ENCODE results near the gene ARHGAP23. TPM values are rescaled to one million over a fixed set of nuclear protein-coding genes. Genes with fewer than 3 reads are reported as not detected.

The ARHGAP23 gene
- total RNA-seq, 1 donor from 2014 or later, result 157 TPM

GRCh38 chr17:38451840-38452529 is 23.7 kb downstream of the ARHGAP23 start:
- H3K27ac Mint-ChIP-seq (ENCODE audit: unreplicated experiment), result peak overlapping the region; percentile 97
- H3K4me1 Mint-ChIP-seq (ENCODE audit: low read depth), result peaks cover 88% of the 10 kb centered on the region
- TF ChIP-seq CTCF (IDR thresholded peaks at IDR 0.05), result no peak
- H3K27me3 Mint-ChIP-seq (ENCODE audit: low read depth), result no peaks in the 10 kb centered on the region
- no peak for DNase-seq (ENCODE audit: low spot score)
- no peaks in the 10 kb centered on the region for H3K9me3 Mint-ChIP-seq (ENCODE audit: low read depth)
- H3K36me3 Mint-ChIP-seq (ENCODE audit: low read depth), result no peaks in the 10 kb centered on the region
- peak overlapping the region; percentile 85 for H3K4me3 Mint-ChIP-seq (ENCODE audit: unreplicated experiment)

- Mint-ChIP-seq H3K36me3 (ENCODE audit: low read depth) (peaks cover 5% of the 10 kb centered on the region), H3K27ac (ENCODE audit: unreplicated experiment) (peak overlapping the region; percentile 97), H3K4me3 (ENCODE audit: unreplicated experiment) (peak overlapping the region; percentile 85), H3K27me3 (ENCODE audit: low read depth) (no peaks in the 10 kb centered on the region), H3K4me1 (ENCODE audit: low read depth) (peaks cover 90% of the 10 kb centered on the region), H3K9me3 (ENCODE audit: low read depth) (no peaks in the 10 kb centered on the region)
- DNase-seq (ENCODE audit: low spot score), result no peak
- no peak for TF ChIP-seq CTCF (IDR thresholded peaks at IDR 0.05)
Measured at GRCh38 chr17:38452719-38453118, 24.5 kb downstream of the ARHGAP23 start.

GRCh38 chr17:38453951-38454421 is 25.7 kb downstream of the ARHGAP23 start:
- H3K4me3 Mint-ChIP-seq (ENCODE audit: unreplicated experiment), result peak overlapping the region; percentile 83
- DNase-seq (ENCODE audit: low spot score), result no peak
- H3K36me3 Mint-ChIP-seq (ENCODE audit: low read depth), result peaks cover 6% of the 10 kb centered on the region
- peaks cover 79% of the 10 kb centered on the region for H3K4me1 Mint-ChIP-seq (ENCODE audit: low read depth)
- no peaks in the 10 kb centered on the region for H3K27me3 Mint-ChIP-seq (ENCODE audit: low read depth)
- no peaks in the 10 kb centered on the region for H3K9me3 Mint-ChIP-seq (ENCODE audit: low read depth)
- peak overlapping the region; percentile 83 for H3K27ac Mint-ChIP-seq (ENCODE audit: unreplicated experiment)
- no peak for TF ChIP-seq CTCF (IDR thresholded peaks at IDR 0.05)

GRCh38 chr17:38454532-38454931 is 26.3 kb downstream of the ARHGAP23 start:
- no peak for DNase-seq (ENCODE audit: low spot score)
- H3K27ac Mint-ChIP-seq (ENCODE audit: unreplicated experiment), result peak overlapping the region; percentile 83

More at GRCh38 chr17:38454532-38454931, 26.3 kb downstream of the ARHGAP23 start:
- Mint-ChIP-seq H3K27me3 (ENCODE audit: low read depth) (no peaks in the 10 kb centered on the region), H3K36me3 (ENCODE audit: low read depth) (peaks cover 8% of the 10 kb centered on the region), H3K9me3 (ENCODE audit: low read depth) (no peaks in the 10 kb centered on the region), H3K4me3 (ENCODE audit: unreplicated experiment) (peak overlapping the region; percentile 83), H3K4me1 (ENCODE audit: low read depth) (peaks cover 73% of the 10 kb centered on the region)
- TF ChIP-seq CTCF (IDR thresholded peaks at IDR 0.05), result no peak

All from chondrocyte (in vitro differentiated cells).